ENCODE measurements around the gene GRXCR1. TPM values are rescaled to one million over a fixed set of nuclear protein-coding genes. Genes with fewer than 3 reads are reported as not detected.

The GRXCR1 gene
- polyA plus RNA-seq, 1 donor (not counting 4 experiments of a cell fraction or from before 2014, with no cell fraction given): not detected

GRCh38 chr4:42954963-42955669 lies 62.6 kb downstream of the GRXCR1 start:
- TF ChIP-seq CTCF (optimal IDR thresholded peaks at IDR 0.05 in 1 of 3, IDR thresholded peaks at IDR 0.05 in 1 of 3, conservative IDR thresholded peaks at IDR 0.05 in 1 of 3; ENCODE audit: extremely low read depth in 1 of 3, insufficient read depth in 2 of 3, low read length in 3 of 3): no peak
- no peak for TF ChIP-seq EZH2 (IDR thresholded peaks at IDR 0.05; ENCODE audit: low read length)
- Histone ChIP-seq H3K79me2 (ENCODE audit: control insufficient read depth, insufficient read depth, low read length) (no peaks in the 10 kb centered on the region), H3K9me1 (ENCODE audit: control insufficient read depth, extremely low read depth, insufficient read depth, low read length) (no peaks in the 10 kb centered on the region), H3K4me3 (ENCODE audit: control insufficient read depth in 2 of 3, extremely low read depth in 1 of 3, insufficient read depth in 2 of 3, low read depth in 1 of 3, low read length in 3 of 3) (no peak overlapping the region), H3K36me3 (ENCODE audit: control insufficient read depth in 2 of 2, extremely low read depth in 1 of 2, insufficient read depth in 2 of 2, low read length in 2 of 2) (no peaks in the 10 kb centered on the region), H3K27ac (ENCODE audit: control insufficient read depth, insufficient read depth, low read length) (no peak overlapping the region), H3K4me2 (ENCODE audit: control insufficient read depth, extremely low read depth, insufficient read depth, low read depth, low read length) (no peak overlapping the region), H2AFZ (ENCODE audit: control insufficient read depth, low read length) (no peak overlapping the region), H3K4me1 (ENCODE audit: control insufficient read depth, extremely low read depth, insufficient read depth, low read length) (no peaks in the 10 kb centered on the region), H3K9ac (ENCODE audit: control insufficient read depth, extremely low read depth, insufficient read depth, low read length) (no peak overlapping the region), H3K9me3 (ENCODE audit: control insufficient read depth, low read depth, low read length) (no peaks in the 10 kb centered on the region), H3K27me3 (ENCODE audit: control insufficient read depth, extremely low read depth, insufficient read depth, low read length) (no peaks in the 10 kb centered on the region), H4K20me1 (ENCODE audit: control insufficient read depth, extremely low read depth, insufficient read depth, low read length) (no peaks in the 10 kb centered on the region)
- dilution Hi-C loops (cut with MboI; ENCODE audit: extremely low pct_ligation_motif_present, low sequenced_read_pairs): no loop called here
- FAIRE-seq (no peak), DNase-seq (ENCODE audit: low read depth, low spot score) (no peak)

- dilution Hi-C loops (cut with MboI; ENCODE audit: extremely low pct_ligation_motif_present, low sequenced_read_pairs): no loop called here
- FAIRE-seq: no peak
- TF ChIP-seq EZH2 (IDR thresholded peaks at IDR 0.05; ENCODE audit: low read length) (no peak), CTCF (optimal IDR thresholded peaks at IDR 0.05 in 1 of 3, IDR thresholded peaks at IDR 0.05 in 1 of 3, conservative IDR thresholded peaks at IDR 0.05 in 1 of 3; ENCODE audit: extremely low read depth in 1 of 3, insufficient read depth in 2 of 3, low read length in 3 of 3) (no peak)
- Histone ChIP-seq H3K9ac (ENCODE audit: control insufficient read depth, extremely low read depth, insufficient read depth, low read length) (no peak overlapping the region), H3K27me3 (ENCODE audit: control insufficient read depth, extremely low read depth, insufficient read depth, low read length) (no peaks in the 10 kb centered on the region), H3K4me3 (ENCODE audit: control insufficient read depth in 2 of 3, extremely low read depth in 1 of 3, insufficient read depth in 2 of 3, low read depth in 1 of 3, low read length in 3 of 3) (no peak overlapping the region), H3K4me2 (ENCODE audit: control insufficient read depth, extremely low read depth, insufficient read depth, low read depth, low read length) (no peak overlapping the region), H3K27ac (ENCODE audit: control insufficient read depth, insufficient read depth, low read length) (no peak overlapping the region), H2AFZ (ENCODE audit: control insufficient read depth, low read length) (no peak overlapping the region), H3K36me3 (ENCODE audit: control insufficient read depth in 2 of 2, extremely low read depth in 1 of 2, insufficient read depth in 2 of 2, low read length in 2 of 2) (no peaks in the 10 kb centered on the region), H3K9me3 (ENCODE audit: control insufficient read depth, low read depth, low read length) (no peaks in the 10 kb centered on the region), H3K79me2 (ENCODE audit: control insufficient read depth, insufficient read depth, low read length) (no peaks in the 10 kb centered on the region), H3K4me1 (ENCODE audit: control insufficient read depth, extremely low read depth, insufficient read depth, low read length) (no peaks in the 10 kb centered on the region), H3K9me1 (ENCODE audit: control insufficient read depth, extremely low read depth, insufficient read depth, low read length) (no peaks in the 10 kb centered on the region), H4K20me1 (ENCODE audit: control insufficient read depth, extremely low read depth, insufficient read depth, low read length) (no peaks in the 10 kb centered on the region)
- DNase-seq (ENCODE audit: low read depth, low spot score): no peak
These were observed 63.4 kb downstream of the GRXCR1 start for GRCh38 chr4:42955746-42956505.

Data from keratinocyte (primary cell).